ENCODE measurements around the gene TIMM50.

The TIMM50 gene

GRCh38 chr19:39480337-39481228 lies at the start of gene TIMM50:
Gene TIMM50, plus strand, starts transcription at chr19:39480838. Its CDS starts 16 bp downstream, at chr19:39480854.
- H3K4me1 ChIP-seq (ENCODE audit: control insufficient read depth in 5 of 5, insufficient read depth in 5 of 5, low read length in 5 of 5), result peaks cover 6 to 21% (median 20%) of the 10 kb centered on the region in 5 donors
- H3K27me3 ChIP-seq (ENCODE audit: control insufficient read depth in 5 of 5, insufficient read depth in 4 of 5, low read length in 5 of 5), result no peaks in the 10 kb centered on the region
- H3K27ac ChIP-seq (ENCODE audit: low read depth, low read length), result peak within 1 kb of the TSS; percentile 61
- peak within 1 kb of the TSS; percentile 86 to 99 (median 96) for H3K4me3 ChIP-seq (ENCODE audit: low read depth in 1 of 5, low read length in 5 of 5)
- peak within 1 kb of the TSS; percentile 85 to 99 (median 89) for H3K9ac ChIP-seq (ENCODE audit: low read length in 5 of 5)
- H3K36me3 ChIP-seq (ENCODE audit: control insufficient read depth in 5 of 5, insufficient read depth in 5 of 5, low read length in 5 of 5), result peaks cover 3 to 28% (median 27%) of the 10 kb centered on the region in 5 donors
- no peaks in the 10 kb centered on the region for H3K9me3 ChIP-seq (ENCODE audit: control insufficient read depth in 5 of 5, low read length in 5 of 5)

GRCh38 chr19:39432677-39433025 lies 48.0 kb upstream of the TIMM50 start:
- H3K4me1 ChIP-seq (ENCODE audit: control insufficient read depth in 5 of 5, insufficient read depth in 5 of 5, low read length in 5 of 5), result peaks cover 10 to 53% (median 42%) of the 10 kb centered on the region in 5 donors

DNA sequence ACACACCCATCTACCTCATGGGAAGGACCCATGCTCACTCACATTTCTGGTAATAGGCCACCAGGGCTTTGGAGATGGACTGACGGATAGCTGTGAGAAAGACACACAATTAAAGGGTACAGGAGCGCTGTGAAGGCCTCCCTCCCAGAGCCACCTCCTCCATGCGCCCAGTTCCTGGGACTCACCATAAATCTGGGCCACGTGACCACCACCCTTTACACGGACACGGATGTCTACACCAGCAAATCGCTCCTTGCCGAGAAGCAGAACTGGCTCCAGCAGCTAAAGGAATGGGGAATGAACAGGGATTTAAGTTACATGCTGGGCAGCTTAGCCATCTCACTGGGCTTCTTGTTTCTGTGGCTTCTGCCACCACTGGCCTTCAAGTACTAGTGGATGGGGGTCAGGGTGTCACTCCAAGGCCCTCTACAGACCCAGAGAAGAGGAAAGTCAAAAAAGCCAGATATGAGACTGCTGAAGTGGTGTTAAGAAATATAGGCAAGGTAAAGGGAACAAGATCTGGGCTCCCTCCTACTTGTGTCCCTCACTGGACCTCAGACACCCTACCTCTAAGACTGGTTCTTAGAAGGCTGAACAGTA lies 47.1 kb upstream of the TIMM50 start:
- H3K9me3 ChIP-seq (ENCODE audit: control insufficient read depth in 5 of 5, low read length in 5 of 5), result no peaks in the 10 kb centered on the region
- H3K9ac ChIP-seq (ENCODE audit: low read length in 5 of 5), result peak overlapping the region in 3 of 5 donors; percentile 34 to 66 (median 35)
- H3K27me3 ChIP-seq (ENCODE audit: control insufficient read depth in 5 of 5, insufficient read depth in 4 of 5, low read length in 5 of 5), result no peaks in the 10 kb centered on the region
- H3K36me3 ChIP-seq (ENCODE audit: control insufficient read depth in 5 of 5, insufficient read depth in 5 of 5, low read length in 5 of 5), result peaks cover 0 to 30% (median 24%) of the 10 kb centered on the region in 5 donors
- peak overlapping the region in 4 of 5 donors; percentile 31 to 96 (median 94) for H3K4me3 ChIP-seq (ENCODE audit: low read depth in 1 of 5, low read length in 5 of 5)
- H3K27ac ChIP-seq (ENCODE audit: low read depth, low read length), result peak overlapping the region; percentile 3
- peaks cover 9 to 47% (median 33%) of the 10 kb centered on the region in 5 donors for H3K4me1 ChIP-seq (ENCODE audit: control insufficient read depth in 5 of 5, insufficient read depth in 5 of 5, low read length in 5 of 5)

More at GRCh38 chr19:39432677-39433025, 48.0 kb upstream of the TIMM50 start:
- no peaks in the 10 kb centered on the region for H3K27me3 ChIP-seq (ENCODE audit: control insufficient read depth in 5 of 5, insufficient read depth in 4 of 5, low read length in 5 of 5)
- no peak overlapping the region for H3K9ac ChIP-seq (ENCODE audit: low read length in 5 of 5)
- H3K9me3 ChIP-seq (ENCODE audit: control insufficient read depth in 5 of 5, low read length in 5 of 5), result no peaks in the 10 kb centered on the region
- no peak overlapping the region for H3K27ac ChIP-seq (ENCODE audit: low read depth, low read length)
- H3K4me3 ChIP-seq (ENCODE audit: low read depth in 1 of 5, low read length in 5 of 5), result no peak overlapping the region
- peaks cover 0 to 30% (median 24%) of the 10 kb centered on the region in 5 donors for H3K36me3 ChIP-seq (ENCODE audit: control insufficient read depth in 5 of 5, insufficient read depth in 5 of 5, low read length in 5 of 5)

- H3K4me1 ChIP-seq (ENCODE audit: control insufficient read depth in 5 of 5, insufficient read depth in 5 of 5, low read length in 5 of 5), result peaks cover 6 to 40% (median 28%) of the 10 kb centered on the region in 5 donors
- H3K27ac ChIP-seq (ENCODE audit: low read depth, low read length), result peak overlapping the region; percentile 3
Observed at GRCh38 chr19:39434123-39435076, 46.2 kb upstream of the TIMM50 start.

GRCh38 chr19:39435499-39436349 lies 44.9 kb upstream of the TIMM50 start, which contains the start of gene RPS16:
Gene RPS16, minus strand, starts transcription at chr19:39435949. Its CDS starts 54 bp downstream, at chr19:39435895.
- peak within 1 kb of the TSS; percentile 87 to 97 (median 92) for H3K9ac ChIP-seq (ENCODE audit: low read length in 5 of 5)
- H3K4me1 ChIP-seq (ENCODE audit: control insufficient read depth in 5 of 5, insufficient read depth in 5 of 5, low read length in 5 of 5), result peaks cover 6 to 39% (median 31%) of the 10 kb centered on the region in 5 donors
- H3K9me3 ChIP-seq (ENCODE audit: control insufficient read depth in 5 of 5, low read length in 5 of 5), result no peaks in the 10 kb centered on the region
- no peaks in the 10 kb centered on the region for H3K27me3 ChIP-seq (ENCODE audit: control insufficient read depth in 5 of 5, insufficient read depth in 4 of 5, low read length in 5 of 5)
- peaks cover 0 to 30% (median 24%) of the 10 kb centered on the region in 5 donors for H3K36me3 ChIP-seq (ENCODE audit: control insufficient read depth in 5 of 5, insufficient read depth in 5 of 5, low read length in 5 of 5)
- H3K27ac ChIP-seq (ENCODE audit: low read depth, low read length), result peak within 1 kb of the TSS; percentile 82
- H3K4me3 ChIP-seq (ENCODE audit: low read depth in 1 of 5, low read length in 5 of 5), result peak within 1 kb of the TSS; percentile 93 to 98 (median 96)

More at GRCh38 chr19:39434123-39435076, 46.2 kb upstream of the TIMM50 start:
- Histone ChIP-seq H3K4me3 (ENCODE audit: low read depth in 1 of 5, low read length in 5 of 5) (peak overlapping the region; percentile 93 to 98 (median 96)), H3K36me3 (ENCODE audit: control insufficient read depth in 5 of 5, insufficient read depth in 5 of 5, low read length in 5 of 5) (peaks cover 0 to 30% (median 24%) of the 10 kb centered on the region in 5 donors), H3K9ac (ENCODE audit: low read length in 5 of 5) (peak overlapping the region in 4 of 5 donors; percentile 34 to 97 (median 82)), H3K9me3 (ENCODE audit: control insufficient read depth in 5 of 5, low read length in 5 of 5) (no peaks in the 10 kb centered on the region), H3K27me3 (ENCODE audit: control insufficient read depth in 5 of 5, insufficient read depth in 4 of 5, low read length in 5 of 5) (no peaks in the 10 kb centered on the region)

- H3K27me3 ChIP-seq (ENCODE audit: control insufficient read depth in 5 of 5, insufficient read depth in 4 of 5, low read length in 5 of 5), result no peaks in the 10 kb centered on the region
- H3K4me1 ChIP-seq (ENCODE audit: control insufficient read depth in 5 of 5, insufficient read depth in 5 of 5, low read length in 5 of 5), result peaks cover 6 to 33% (median 27%) of the 10 kb centered on the region in 5 donors
- H3K4me3 ChIP-seq (ENCODE audit: low read depth in 1 of 5, low read length in 5 of 5), result peak overlapping the region; percentile 54 to 96 (median 93)
- peak overlapping the region; percentile 82 for H3K27ac ChIP-seq (ENCODE audit: low read depth, low read length)
- peak overlapping the region in 4 of 5 donors; percentile 63 to 94 (median 89) for H3K9ac ChIP-seq (ENCODE audit: low read length in 5 of 5)
- H3K36me3 ChIP-seq (ENCODE audit: control insufficient read depth in 5 of 5, insufficient read depth in 5 of 5, low read length in 5 of 5), result peaks cover 0 to 29% (median 24%) of the 10 kb centered on the region in 5 donors
- H3K9me3 ChIP-seq (ENCODE audit: control insufficient read depth in 5 of 5, low read length in 5 of 5), result no peaks in the 10 kb centered on the region
Observed at GRCh38 chr19:39436350-39436716, 44.3 kb upstream of the TIMM50 start.

- Histone ChIP-seq H3K9ac (ENCODE audit: low read length in 5 of 5) (no peak overlapping the region), H3K4me3 (ENCODE audit: low read depth in 1 of 5, low read length in 5 of 5) (no peak overlapping the region), H3K4me1 (ENCODE audit: control insufficient read depth in 5 of 5, insufficient read depth in 5 of 5, low read length in 5 of 5) (peaks cover 6 to 32% (median 27%) of the 10 kb centered on the region in 5 donors), H3K9me3 (ENCODE audit: control insufficient read depth in 5 of 5, low read length in 5 of 5) (no peaks in the 10 kb centered on the region), H3K27me3 (ENCODE audit: control insufficient read depth in 5 of 5, insufficient read depth in 4 of 5, low read length in 5 of 5) (no peaks in the 10 kb centered on the region), H3K27ac (ENCODE audit: low read depth, low read length) (no peak overlapping the region), H3K36me3 (ENCODE audit: control insufficient read depth in 5 of 5, insufficient read depth in 5 of 5, low read length in 5 of 5) (peaks cover 0 to 14% (median 12%) of the 10 kb centered on the region in 5 donors)
Observed at GRCh38 chr19:39438270-39438934, 42.2 kb upstream of the TIMM50 start.

- peak overlapping the region; percentile 96 to 100 (median 98) for H3K9ac ChIP-seq (ENCODE audit: low read length in 5 of 5)
- H3K27me3 ChIP-seq (ENCODE audit: control insufficient read depth in 5 of 5, insufficient read depth in 4 of 5, low read length in 5 of 5), result no peaks in the 10 kb centered on the region
- H3K27ac ChIP-seq (ENCODE audit: low read depth, low read length), result peak overlapping the region; percentile 96
- H3K36me3 ChIP-seq (ENCODE audit: control insufficient read depth in 5 of 5, insufficient read depth in 5 of 5, low read length in 5 of 5), result peaks cover 0 to 14% (median 9%) of the 10 kb centered on the region in 5 donors
- no peaks in the 10 kb centered on the region for H3K9me3 ChIP-seq (ENCODE audit: control insufficient read depth in 5 of 5, low read length in 5 of 5)
- H3K4me3 ChIP-seq (ENCODE audit: low read depth in 1 of 5, low read length in 5 of 5), result peak overlapping the region; percentile 83 to 99 (median 98)
- H3K4me1 ChIP-seq (ENCODE audit: control insufficient read depth in 5 of 5, insufficient read depth in 5 of 5, low read length in 5 of 5), result peaks cover 2 to 47% (median 36%) of the 10 kb centered on the region in 5 donors
Observed at GRCh38 chr19:39444598-39445195, 35.9 kb upstream of the TIMM50 start.
